CD4-positive, alpha-beta T cell treated with Interleukin-15 for 1 hour (primary cell): ENCODE results near the gene SH3PXD2A.
A peak's percentile ranks its signal among the peaks of the same experiment; 100 is the strongest.
"Not testable (repeated sequence)": the region's sequence is repeated elsewhere in the genome, so short reads cannot be mapped to it uniquely, and the experiment has no call there.

Experiments
- DNase-seq: peaks from one replicate; pipeline ENCODE4 v3.0.0-alpha.2; 2020

Gene SH3PXD2A

GRCh38 chr10:103849212-103849877, 6.0 kb downstream of the SH3PXD2A start:
- no peak for DNase-seq

GRCh38 chr10:103847909-103848468, 7.4 kb downstream of the SH3PXD2A start:
- DNase-seq = no peak

- DNase-seq = no peak
Measured at GRCh38 chr10:103847346-103847745, 8.0 kb downstream of the SH3PXD2A start.

- peak; percentile 32 for DNase-seq
Measured at GRCh38 chr10:103845972-103846371, 9.4 kb downstream of the SH3PXD2A start.

- not testable (repeated sequence) for DNase-seq
Measured at GRCh38 chr10:103845346-103845745, 10.0 kb downstream of the SH3PXD2A start.

GRCh38 chr10:103843854-103844570, 11.4 kb downstream of the SH3PXD2A start:
- no peak for DNase-seq

- DNase-seq = no peak
Measured at GRCh38 chr10:103843045-103843444, 12.3 kb downstream of the SH3PXD2A start.

- DNase-seq = no peak
Measured at GRCh38 chr10:103842605-103843004, 12.8 kb downstream of the SH3PXD2A start.

- DNase-seq = no peak
Measured at GRCh38 chr10:103841519-103841918, 13.9 kb downstream of the SH3PXD2A start.

GRCh38 chr10:103840740-103841070, 14.7 kb downstream of the SH3PXD2A start:
- no peak for DNase-seq

GRCh38 chr10:103839872-103840739, 15.3 kb downstream of the SH3PXD2A start:
- DNase-seq = no peak

- no peak for DNase-seq
Measured at GRCh38 chr10:103839519-103839871, 15.9 kb downstream of the SH3PXD2A start.

GRCh38 chr10:103838862-103839518, 16.4 kb downstream of the SH3PXD2A start:
- no peak for DNase-seq

- no peak for DNase-seq
Measured at GRCh38 chr10:103838070-103838395, 17.3 kb downstream of the SH3PXD2A start.

GRCh38 chr10:103837370-103838069, 17.9 kb downstream of the SH3PXD2A start:
- no peak for DNase-seq

- DNase-seq = no peak
Measured at GRCh38 chr10:103836861-103837260, 18.5 kb downstream of the SH3PXD2A start.

GRCh38 chr10:103836273-103836672, 19.1 kb downstream of the SH3PXD2A start:
- DNase-seq = no peak

- DNase-seq = no peak
Measured at GRCh38 chr10:103835096-103836050, 20.0 kb downstream of the SH3PXD2A start.

- no peak for DNase-seq
Measured at GRCh38 chr10:103834436-103835095, 20.8 kb downstream of the SH3PXD2A start.

- DNase-seq = no peak
Measured at GRCh38 chr10:103833731-103834365, 21.5 kb downstream of the SH3PXD2A start.
